Activated CD4-positive, alpha-beta T cell treated with anti-CD3 and anti-CD28 coated beads, Interleukin-2, amount 50 U/mL, for 48 hours (primary cell): ENCODE data around the gene OR52B2.

ENCODE experiments used
- DNase-seq, 2 experiments: peaks; one replicate each; pipeline ENCODE4 v3.0.0-alpha.2; 2020

Gene OR52B2

GRCh38 chr11:6170226-6170625, at the start of gene OR52B2:
TSS of gene OR52B2 (minus strand) at chr11:6170326. CDS start at chr11:6170326, 0 bp downstream.
- no peak for DNase-seq

GRCh38 chr11:6219359-6219758, 49.2 kb upstream of the OR52B2 start:
- no peak for DNase-seq

- no peak for DNase-seq
These were observed 47.6 kb upstream of the OR52B2 start for GRCh38 chr11:6217722-6218121.

- DNase-seq, result no peak
These were observed 46.4 kb upstream of the OR52B2 start for GRCh38 chr11:6216501-6216900.

- DNase-seq, result no peak
These were observed 44.4 kb upstream of the OR52B2 start for GRCh38 chr11:6214530-6214929.

GRCh38 chr11:6210274-6210955, 40.3 kb upstream of the OR52B2 start:
- DNase-seq, result no peak

- DNase-seq, result no peak
These were observed 39.7 kb upstream of the OR52B2 start for GRCh38 chr11:6209801-6210200.

- no peak for DNase-seq
These were observed 36.5 kb upstream of the OR52B2 start for GRCh38 chr11:6206456-6207180.

- no peak for DNase-seq
These were observed 35.2 kb upstream of the OR52B2 start, which contains the start of gene C11orf42 for GRCh38 chr11:6205366-6205765. TSS of gene C11orf42 (plus strand) at chr11:6205557. CDS start at chr11:6205616, 59 bp downstream.

- DNase-seq, result no peak
These were observed 34.6 kb upstream of the OR52B2 start for GRCh38 chr11:6204706-6205105.

- DNase-seq, result no peak
These were observed 33.2 kb upstream of the OR52B2 start for GRCh38 chr11:6203327-6203726.

GRCh38 chr11:6202041-6202440, 31.9 kb upstream of the OR52B2 start:
- DNase-seq, result no peak

GRCh38 chr11:6201481-6201880, 31.4 kb upstream of the OR52B2 start:
- DNase-seq, result no peak

GRCh38 chr11:6200975-6201374, 30.8 kb upstream of the OR52B2 start:
- DNase-seq, result no peak

GRCh38 chr11:6199174-6199810, 29.2 kb upstream of the OR52B2 start, which contains the start of gene OR52W1:
TSS of gene OR52W1 (plus strand) at chr11:6199224. CDS start at chr11:6199224, 0 bp downstream.
- DNase-seq, result no peak

GRCh38 chr11:6197466-6198200, 27.5 kb upstream of the OR52B2 start:
- no peak for DNase-seq

- DNase-seq, result no peak
These were observed 26.3 kb upstream of the OR52B2 start for GRCh38 chr11:6196396-6196795.

GRCh38 chr11:6194065-6194581, 24.0 kb upstream of the OR52B2 start:
- no peak for DNase-seq

- DNase-seq, result no peak
These were observed 21.6 kb upstream of the OR52B2 start for GRCh38 chr11:6191742-6192141.

GRCh38 chr11:6175440-6175839, 5.3 kb upstream of the OR52B2 start:
- no peak for DNase-seq

- DNase-seq, result no peak
These were observed 13.3 kb downstream of the OR52B2 start for GRCh38 chr11:6156628-6157359.

GRCh38 chr11:6152126-6152525, 18.0 kb downstream of the OR52B2 start:
- no peak for DNase-seq
